MM.1S (cell line): Measurements from ENCODE around the gene CDYL2.

Experiments
- DNase-seq: peaks from one replicate; pipeline ENCODE4 v3.0.0-alpha.2; 2015
- H2AFZ ChIP-seq: fragments of 300-600 bp; sonication (generic); 2 replicates; pipeline ENCODE4 v1.6.0; 2016; ENCODE audit warnings: antibody characterized with exemption, low read length
- H3F3A ChIP-seq: fragments of 300-600 bp; sonication (generic); 2 replicates; pipeline ENCODE4 v1.6.1; 2016; ENCODE audit warnings: mild to moderate bottlenecking, antibody characterized with exemption, low read length, moderate library complexity, mixed read lengths; ENCODE audit not compliant: insufficient read depth
- H3K27ac ChIP-seq: fragments of 300-600 bp; sonication (generic); 2 replicates; pipeline ENCODE4 v1.5.1; 2016; ENCODE audit warnings: mild to moderate bottlenecking, low read length
- H3K27me3 ChIP-seq: fragments of 300-600 bp; sonication (generic); replicated peaks from 2 replicates; pipeline ENCODE4 v1.6.0; 2016; ENCODE audit warnings: low read length; ENCODE audit not compliant: insufficient read depth
- H3K36me3 ChIP-seq: fragments of 300-600 bp; sonication (generic); replicated peaks from 2 replicates; pipeline ENCODE4 v1.6.1; 2016; ENCODE audit warnings: mild to moderate bottlenecking, low read length, mixed read lengths; ENCODE audit not compliant: insufficient read depth
- H3K4me1 ChIP-seq: fragments of 300-600 bp; sonication (generic); 2 replicates; pipeline ENCODE4 v1.6.1; 2016; ENCODE audit warnings: low read length, mixed read lengths
- H3K4me2 ChIP-seq: fragments of 300-600 bp; sonication (generic); 2 replicates; pipeline ENCODE4 v1.6.0; 2016; ENCODE audit warnings: low read depth, low read length
- H3K4me3 ChIP-seq: fragments of 300-600 bp; sonication (generic); 2 replicates; pipeline ENCODE4 v1.5.1; 2016; ENCODE audit warnings: low read length, mixed read lengths
- H3K79me2 ChIP-seq: fragments of 300-600 bp; sonication (generic); 2 replicates; pipeline ENCODE4 v1.6.1; 2016; ENCODE audit warnings: mixed run types, low read length, mixed read lengths
- H3K9ac ChIP-seq: fragments of 300-600 bp; sonication (generic); 2 replicates; pipeline ENCODE4 v1.6.1; 2016; ENCODE audit warnings: low read length, mixed read lengths
- H3K9me2 ChIP-seq: fragments of 300-600 bp; sonication (generic); replicated peaks from 2 replicates; pipeline ENCODE4 v1.6.1; 2016; ENCODE audit warnings: mild to moderate bottlenecking, low read length, mixed read lengths; ENCODE audit not compliant: insufficient read depth
- H3K9me3 ChIP-seq: fragments of 300-600 bp; sonication (generic); replicated peaks from 2 replicates; pipeline ENCODE4 v1.6.1; 2016; ENCODE audit warnings: mild to moderate bottlenecking, low read length, mixed read lengths; ENCODE audit not compliant: insufficient read depth
- H4K20me1 ChIP-seq: fragments of 300-600 bp; sonication (generic); 2 replicates; pipeline ENCODE4 v1.6.1; 2016; ENCODE audit warnings: mild to moderate bottlenecking, low read length, moderate library complexity, mixed read lengths; ENCODE audit not compliant: insufficient read depth
- CTCF ChIP-seq: fragments of 300-600 bp; sonication (generic); IDR thresholded peaks from 2 replicates; pipeline ENCODE4 v1.5.1; 2016; ENCODE audit warnings: antibody characterized with exemption, low read length, mixed read lengths
- EZH2 ChIP-seq: fragments of 300-600 bp; sonication (generic); optimal IDR thresholded peaks from 2 replicates; pipeline ENCODE3; 2017; ENCODE audit warnings: low read depth, mild to moderate bottlenecking, antibody characterized with exemption, low read length, mixed read lengths
- EZH2phosphoT487 ChIP-seq: fragments of 300-600 bp; sonication (generic); IDR thresholded peaks from 2 replicates; pipeline ENCODE4 v1.6.1; 2018; ENCODE audit warnings: antibody characterized with exemption, low read length

The CDYL2 gene

DNA sequence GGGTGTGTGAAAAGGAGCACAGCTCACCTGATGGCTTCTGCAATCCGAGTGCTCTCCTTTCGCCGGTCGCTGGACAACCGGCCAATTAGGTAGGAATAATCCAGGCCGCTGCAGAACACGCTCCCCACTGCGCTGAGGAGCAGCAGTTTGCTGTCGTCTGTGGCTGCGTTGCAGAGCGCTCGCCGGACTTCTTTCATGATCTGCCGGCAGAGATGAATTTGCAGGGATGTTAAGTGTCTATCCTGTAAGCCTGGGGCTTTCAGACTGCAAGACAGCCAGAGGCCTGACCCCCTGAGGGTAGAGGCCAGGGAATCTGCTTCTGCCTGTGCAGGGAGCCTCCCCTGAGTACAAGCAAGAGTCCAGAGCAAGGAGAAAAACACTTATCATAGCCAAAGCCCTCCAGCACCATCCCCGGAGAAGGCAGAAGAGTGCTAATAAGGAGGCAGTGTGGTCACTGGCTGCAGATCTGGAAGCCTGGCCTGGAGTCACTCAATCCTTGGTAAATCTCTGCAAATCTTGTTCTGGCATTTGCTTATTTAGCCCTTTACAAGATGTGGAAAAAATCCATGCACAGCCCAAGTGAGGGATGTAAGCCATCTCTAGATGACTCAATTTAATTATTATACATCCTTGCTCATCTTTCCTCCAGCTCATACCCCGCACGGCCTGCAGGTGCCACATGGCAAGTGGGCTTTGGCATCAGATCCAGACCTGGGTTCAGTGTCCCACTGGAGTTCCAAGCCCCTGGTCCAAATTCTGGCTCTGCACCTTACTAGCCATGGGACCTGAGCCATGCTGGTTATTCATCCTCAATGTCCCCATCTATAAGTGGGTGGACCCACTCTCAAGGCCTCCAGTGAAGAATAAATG lies 183.4 kb downstream of the CDYL2 start:
- no peak for DNase-seq
- H3K27me3 ChIP-seq = no peaks in the 10 kb centered on the region
- no peak overlapping the region for H2AFZ ChIP-seq
- H3K9me3 ChIP-seq = no peaks in the 10 kb centered on the region
- TF ChIP-seq CTCF = no peak
- no peak for TF ChIP-seq EZH2
- TF ChIP-seq EZH2phosphoT487 = no peak
- H4K20me1 ChIP-seq = no peaks in the 10 kb centered on the region
- H3K4me2 ChIP-seq = no peak overlapping the region
- no peaks in the 10 kb centered on the region for H3F3A ChIP-seq
- H3K27ac ChIP-seq = no peak overlapping the region
- H3K36me3 ChIP-seq = no peaks in the 10 kb centered on the region
- H3K9ac ChIP-seq = no peak overlapping the region
- H3K4me3 ChIP-seq = no peak overlapping the region
- no peaks in the 10 kb centered on the region for H3K79me2 ChIP-seq
- H3K9me2 ChIP-seq = no peaks in the 10 kb centered on the region
- no peaks in the 10 kb centered on the region for H3K4me1 ChIP-seq

GRCh38 chr16:80619824-80620223 lies 184.6 kb downstream of the CDYL2 start:
- H3K36me3 ChIP-seq = no peaks in the 10 kb centered on the region

DNA sequence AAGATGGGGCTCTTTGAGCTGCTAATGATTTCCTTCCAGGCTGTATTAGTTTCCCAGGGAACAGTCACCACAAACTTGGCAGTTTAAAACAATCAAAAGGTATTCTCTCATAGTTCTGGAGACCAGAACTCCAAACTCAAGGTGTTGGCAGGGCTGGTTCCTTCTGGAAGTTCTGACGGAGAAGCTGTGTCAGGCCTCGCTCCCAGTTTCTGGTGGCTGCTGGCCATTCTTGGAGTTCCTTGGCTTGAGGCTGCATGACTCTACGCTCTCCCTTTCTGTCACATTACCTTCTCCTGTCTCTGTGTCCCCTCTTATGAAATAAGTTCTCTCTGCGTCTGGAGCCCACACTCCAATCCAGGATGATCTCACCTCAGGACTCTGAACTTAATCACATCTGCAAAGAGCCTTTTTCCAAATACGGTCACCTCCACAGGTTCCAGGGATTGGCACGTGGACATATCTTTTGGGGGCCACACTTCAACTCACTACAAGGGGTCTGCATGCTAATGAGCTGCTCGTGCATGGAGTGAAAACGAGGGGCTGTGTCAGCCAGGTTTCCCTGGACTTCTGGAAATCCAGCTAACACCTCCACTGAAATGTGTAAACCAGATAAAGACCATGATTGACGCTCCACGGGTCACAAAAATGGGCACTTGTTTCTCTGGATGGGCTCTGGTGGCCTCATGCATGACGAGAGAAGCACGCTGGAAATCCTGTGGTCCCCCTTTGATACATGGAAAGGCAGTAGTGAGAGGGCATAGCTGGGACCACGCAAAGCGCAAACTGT lies 185.3 kb downstream of the CDYL2 start:
- no peak overlapping the region for H3K4me2 ChIP-seq
- H3K27ac ChIP-seq = no peak overlapping the region
- no peaks in the 10 kb centered on the region for H3F3A ChIP-seq
- H3K27me3 ChIP-seq = no peaks in the 10 kb centered on the region
- no peaks in the 10 kb centered on the region for H3K79me2 ChIP-seq
- no peaks in the 10 kb centered on the region for H4K20me1 ChIP-seq
- no peaks in the 10 kb centered on the region for H3K9me2 ChIP-seq
- no peaks in the 10 kb centered on the region for H3K4me1 ChIP-seq
- no peak for DNase-seq
- H3K9ac ChIP-seq = no peak overlapping the region
- H2AFZ ChIP-seq = no peak overlapping the region
- TF ChIP-seq EZH2 (no peak), EZH2phosphoT487 (no peak), CTCF (no peak)
- H3K9me3 ChIP-seq = no peaks in the 10 kb centered on the region
- no peaks in the 10 kb centered on the region for H3K36me3 ChIP-seq
- no peak overlapping the region for H3K4me3 ChIP-seq

More at GRCh38 chr16:80619824-80620223, 184.6 kb downstream of the CDYL2 start:
- no peak overlapping the region for H3K27ac ChIP-seq
- no peak overlapping the region for H3K4me3 ChIP-seq
- TF ChIP-seq EZH2 (no peak), CTCF (no peak), EZH2phosphoT487 (no peak)
- H3K9ac ChIP-seq = no peak overlapping the region
- H3K4me2 ChIP-seq = no peak overlapping the region
- no peaks in the 10 kb centered on the region for H3K27me3 ChIP-seq
- H3K4me1 ChIP-seq = no peaks in the 10 kb centered on the region
- H3K9me2 ChIP-seq = no peaks in the 10 kb centered on the region
- DNase-seq = no peak
- H3F3A ChIP-seq = no peaks in the 10 kb centered on the region
- no peak overlapping the region for H2AFZ ChIP-seq
- H3K9me3 ChIP-seq = no peaks in the 10 kb centered on the region
- no peaks in the 10 kb centered on the region for H3K79me2 ChIP-seq
- no peaks in the 10 kb centered on the region for H4K20me1 ChIP-seq
